ENCODE results near the gene HMGCS1. TPM values are rescaled to one million over a fixed set of nuclear protein-coding genes. Genes with fewer than 3 reads are reported as not detected.
A peak's percentile ranks its signal among the peaks of the same experiment; 100 is the strongest.
"Not testable (repeated sequence)": the region's sequence is repeated elsewhere in the genome, so short reads cannot be mapped to it uniquely, and the experiment has no call there.

Gene HMGCS1
- total RNA-seq, 2 donors from 2014 or later = 71.1 to 97.5 TPM

DNA sequence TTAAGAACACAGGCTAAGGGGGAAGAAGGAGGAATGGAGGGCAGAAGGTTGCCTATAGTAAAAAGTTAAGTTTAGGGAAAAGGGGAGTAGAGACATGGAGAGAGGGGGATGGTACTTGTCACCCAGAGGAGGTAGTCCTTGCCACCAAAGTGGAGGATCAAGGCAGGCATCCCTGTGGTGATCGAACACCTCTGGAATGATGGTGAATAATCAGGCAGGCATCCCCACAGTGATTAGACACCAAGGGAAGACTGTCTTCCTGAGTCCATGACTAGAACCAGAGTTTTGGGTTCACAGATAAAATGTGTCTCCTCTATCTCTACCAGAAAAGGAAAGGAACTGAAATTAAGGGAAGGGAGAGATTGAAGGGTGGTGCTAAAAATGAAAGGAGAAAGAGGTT, 19.2 kb upstream of the HMGCS1 start:
- Mint-ChIP-seq H3K4me3 (no peak overlapping the region), H3K27ac (no peak overlapping the region)

DNA sequence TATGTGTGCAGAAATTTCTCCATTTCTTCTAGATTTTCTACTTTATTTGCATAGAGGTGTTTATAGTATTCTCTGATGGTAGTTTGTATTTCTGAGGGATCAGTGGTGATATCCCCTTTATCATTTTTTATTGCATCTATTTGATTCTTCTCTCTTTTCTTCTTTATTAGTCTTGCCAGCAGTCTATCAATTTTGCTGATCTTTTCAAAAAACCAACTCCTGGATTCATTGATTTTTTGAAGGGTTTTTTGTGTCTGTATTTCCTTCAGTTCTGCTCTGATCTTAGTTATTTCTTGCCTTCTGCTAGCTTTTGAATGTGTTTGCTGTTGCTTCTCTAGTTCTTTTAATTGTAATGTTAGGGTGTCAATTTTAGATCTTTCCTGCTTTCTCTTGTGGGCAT, 12.4 kb upstream of the HMGCS1 start:
- H3K4me3 Mint-ChIP-seq; H3K27ac Mint-ChIP-seq; ATAC-seq; H3K36me3 Mint-ChIP-seq (ENCODE audit: low read depth); H3K4me1 Mint-ChIP-seq; DNase-seq; H3K9me3 ChIP-seq (ENCODE audit: control insufficient read depth, low read length, poor library complexity, severe bottlenecking); H3K27me3 Mint-ChIP-seq: not testable (repeated sequence)

More for the DNA sequence above, 19.2 kb upstream of the HMGCS1 start:
- Mint-ChIP-seq H3K4me1 (no peaks in the 10 kb centered on the region), H3K36me3 (ENCODE audit: low read depth) (peaks cover 7% of the 10 kb centered on the region), H3K27me3 (peaks cover 16% of the 10 kb centered on the region)
- ATAC-seq (no peak), DNase-seq (no peak)
- peaks cover 5% of the 10 kb centered on the region for H3K9me3 ChIP-seq (ENCODE audit: control insufficient read depth, low read length, poor library complexity, severe bottlenecking)

DNA sequence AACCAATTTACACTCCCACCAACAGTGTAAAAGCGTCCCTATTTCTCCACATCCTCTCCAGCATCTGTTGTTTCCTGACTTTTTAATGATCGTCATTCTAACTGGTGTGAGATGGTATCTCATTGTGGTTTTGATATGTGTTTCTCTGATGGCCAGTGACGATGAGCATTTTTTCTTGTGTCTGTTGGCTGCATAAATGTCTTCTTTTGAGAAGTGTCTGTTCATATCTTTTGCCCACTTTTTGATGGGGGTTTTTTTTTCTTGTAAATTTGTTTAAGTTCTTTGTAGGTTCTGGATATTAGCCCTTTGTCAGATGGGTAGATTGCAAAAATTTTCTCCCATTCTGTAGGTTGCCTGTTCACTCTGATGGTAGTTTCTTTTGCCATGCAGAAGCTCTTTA, 10.3 kb upstream of the HMGCS1 start:
- not testable (repeated sequence) for DNase-seq; H3K9me3 ChIP-seq (ENCODE audit: control insufficient read depth, low read length, poor library complexity, severe bottlenecking); H3K36me3 Mint-ChIP-seq (ENCODE audit: low read depth); H3K27ac Mint-ChIP-seq; H3K4me3 Mint-ChIP-seq; ATAC-seq; H3K27me3 Mint-ChIP-seq; H3K4me1 Mint-ChIP-seq

DNA sequence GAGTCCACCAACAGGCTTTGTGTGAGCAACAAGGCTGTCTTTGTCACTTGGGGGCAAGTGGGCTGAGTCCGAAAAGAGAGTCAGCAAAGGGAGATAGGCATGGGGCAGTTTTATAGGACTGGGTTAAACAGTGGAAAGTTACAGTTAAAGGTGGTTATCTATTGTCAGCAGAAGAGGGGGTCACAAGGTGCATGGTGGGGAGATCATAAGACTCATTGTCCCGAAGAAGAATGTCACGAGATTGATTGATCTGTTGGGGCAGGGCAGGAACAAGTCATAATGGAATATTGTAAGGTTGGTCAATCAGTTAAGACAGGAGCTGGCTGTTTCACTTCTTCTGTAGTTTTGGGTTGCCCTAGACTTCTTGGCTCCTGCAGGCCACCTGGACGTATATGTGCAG, 7.6 kb upstream of the HMGCS1 start:
- Mint-ChIP-seq H3K36me3 (ENCODE audit: low read depth) (no peaks in the 10 kb centered on the region), H3K27me3 (peaks cover 14% of the 10 kb centered on the region), H3K27ac (no peak overlapping the region), H3K4me3 (no peak overlapping the region), H3K4me1 (no peaks in the 10 kb centered on the region)
- no peaks in the 10 kb centered on the region for H3K9me3 ChIP-seq (ENCODE audit: control insufficient read depth, low read length, poor library complexity, severe bottlenecking)
- no peak for DNase-seq
- no peak for ATAC-seq

DNA sequence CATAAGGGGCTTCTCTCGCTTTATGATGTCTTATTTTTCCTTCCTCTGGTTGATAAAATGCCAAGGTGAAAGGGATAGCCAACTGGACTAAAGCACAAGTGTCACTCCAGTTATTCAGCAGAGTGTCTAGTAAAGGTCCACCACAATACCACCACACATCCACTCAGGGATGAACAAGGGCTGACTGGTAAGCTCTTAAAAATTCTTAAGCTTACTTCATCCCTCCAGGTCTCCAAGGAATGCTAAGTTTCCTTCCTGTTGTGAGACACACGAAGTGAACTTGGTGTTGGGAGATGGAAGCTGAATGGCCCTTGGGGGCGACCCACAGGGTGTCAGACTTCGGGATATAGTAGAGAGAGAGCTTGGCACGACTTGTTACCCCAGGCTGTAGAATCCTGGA, 3.2 kb upstream of the HMGCS1 start:
- no peak overlapping the region for H3K27ac Mint-ChIP-seq
- peaks cover 4% of the 10 kb centered on the region for H3K36me3 Mint-ChIP-seq (ENCODE audit: low read depth)
- H3K9me3 ChIP-seq (ENCODE audit: control insufficient read depth, low read length, poor library complexity, severe bottlenecking) = no peaks in the 10 kb centered on the region
- peaks cover 18% of the 10 kb centered on the region for H3K4me1 Mint-ChIP-seq
- ATAC-seq (no peak), DNase-seq (no peak)
- H3K4me3 Mint-ChIP-seq = no peak overlapping the region
- peaks cover 20% of the 10 kb centered on the region for H3K27me3 Mint-ChIP-seq

DNA sequence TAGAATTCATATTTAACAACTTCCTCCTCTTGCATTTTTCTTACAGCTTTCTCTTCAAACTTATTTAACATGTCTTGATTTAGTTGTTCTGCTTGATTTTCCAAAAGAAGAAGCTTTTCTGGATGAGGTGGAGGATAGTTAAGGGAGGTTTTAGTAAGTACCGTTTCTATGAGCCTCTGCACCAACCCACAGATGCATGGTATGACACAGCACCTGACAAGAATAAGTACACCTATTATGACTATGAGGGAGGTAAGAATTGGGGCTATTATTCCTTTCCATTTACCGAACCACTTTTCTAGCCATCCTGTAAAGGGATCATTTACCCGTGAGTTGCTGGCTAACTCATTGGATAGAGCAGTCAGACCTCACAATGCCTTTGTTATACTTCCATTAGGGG, 2.5 kb upstream of the HMGCS1 start:
- ATAC-seq (no peak), DNase-seq (no peak)
- Mint-ChIP-seq H3K27ac (no peak overlapping the region), H3K27me3 (peaks cover 20% of the 10 kb centered on the region), H3K36me3 (ENCODE audit: low read depth) (peaks cover 4% of the 10 kb centered on the region), H3K4me1 (peaks cover 18% of the 10 kb centered on the region), H3K4me3 (no peak overlapping the region)
- no peaks in the 10 kb centered on the region for H3K9me3 ChIP-seq (ENCODE audit: control insufficient read depth, low read length, poor library complexity, severe bottlenecking)

DNA sequence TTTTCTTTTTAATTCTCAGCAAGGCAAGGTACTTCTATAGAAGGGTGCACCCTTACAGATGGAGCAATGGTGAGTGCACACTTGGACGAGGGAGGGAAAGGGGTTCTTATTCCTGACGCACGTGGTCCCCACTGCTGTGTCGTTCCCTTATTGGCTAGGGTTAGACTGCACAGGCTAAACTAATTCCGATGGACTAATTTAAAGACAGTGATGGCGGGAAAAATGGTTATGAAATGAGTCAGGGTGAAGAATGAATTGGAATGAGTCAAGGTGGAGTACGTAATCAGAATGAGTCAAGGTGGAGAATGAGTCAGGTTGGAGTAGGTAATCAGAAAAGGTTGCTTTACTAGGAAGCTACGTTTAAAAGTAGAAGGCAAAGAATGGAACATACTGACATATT, 2.1 kb upstream of the HMGCS1 start:
- DNase-seq (no peak), ATAC-seq (no peak)
- H3K4me3 Mint-ChIP-seq = no peak overlapping the region
- H3K36me3 Mint-ChIP-seq (ENCODE audit: low read depth) = peaks cover 4% of the 10 kb centered on the region
- H3K4me1 Mint-ChIP-seq = peaks cover 18% of the 10 kb centered on the region
- H3K27me3 Mint-ChIP-seq = peaks cover 20% of the 10 kb centered on the region
- peak overlapping the region; percentile 57 for H3K27ac Mint-ChIP-seq
- H3K9me3 ChIP-seq (ENCODE audit: control insufficient read depth, low read length, poor library complexity, severe bottlenecking) = no peaks in the 10 kb centered on the region

DNA sequence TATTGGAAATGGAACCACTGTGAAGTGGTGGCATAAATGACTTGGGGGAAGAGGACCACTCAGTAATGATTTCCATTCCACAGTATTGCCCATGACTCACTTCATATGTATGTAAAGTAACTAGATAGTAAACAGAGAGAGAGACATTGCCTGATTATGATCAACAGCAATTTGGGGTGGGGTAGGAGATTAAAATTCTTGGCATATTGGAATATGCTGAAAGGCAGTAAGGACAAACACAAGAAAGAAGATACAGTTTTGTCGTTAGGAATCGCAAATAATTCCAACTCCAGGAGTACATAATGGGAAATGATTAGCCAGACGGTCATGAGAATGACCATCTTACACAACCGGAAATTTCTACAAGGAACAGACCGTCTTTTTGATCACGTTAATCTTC, 1.5 kb upstream of the HMGCS1 start:
- H3K4me1 Mint-ChIP-seq = peaks cover 20% of the 10 kb centered on the region
- H3K27ac Mint-ChIP-seq = peak overlapping the region; percentile 57
- peaks cover 20% of the 10 kb centered on the region for H3K27me3 Mint-ChIP-seq
- H3K9me3 ChIP-seq (ENCODE audit: control insufficient read depth, low read length, poor library complexity, severe bottlenecking) = no peaks in the 10 kb centered on the region
- no peak for DNase-seq
- H3K36me3 Mint-ChIP-seq (ENCODE audit: low read depth) = peaks cover 4% of the 10 kb centered on the region
- H3K4me3 Mint-ChIP-seq = no peak overlapping the region
- no peak for ATAC-seq

DNA sequence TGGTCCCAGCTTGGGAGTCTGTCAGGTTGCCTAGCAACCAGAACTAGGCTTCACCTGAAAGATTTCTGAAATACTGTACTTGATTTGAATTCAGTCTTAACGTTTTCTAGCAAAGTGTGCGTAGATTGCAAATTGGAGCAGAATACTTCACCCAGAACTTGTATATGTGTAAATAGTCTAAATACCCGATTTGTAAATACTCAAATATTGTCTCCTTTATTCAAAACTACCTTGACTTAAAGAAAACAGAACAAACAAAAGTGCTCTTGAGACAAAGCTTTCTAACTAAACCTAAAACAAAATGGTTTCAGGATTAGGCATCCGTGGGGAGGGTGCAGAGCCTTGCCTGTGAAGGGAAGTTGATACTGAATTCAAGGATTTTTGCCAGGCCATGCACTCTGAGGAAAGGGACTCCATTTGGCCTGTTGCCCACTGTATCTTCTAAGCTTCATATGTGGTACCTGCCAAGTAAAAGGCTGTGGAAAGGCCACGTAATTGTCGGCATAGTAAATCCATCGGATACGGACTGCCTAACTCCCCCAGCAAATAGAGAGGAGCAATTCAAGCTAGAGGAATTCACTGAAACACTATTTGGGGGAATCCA, 744 bp upstream of the HMGCS1 start:
- DNase-seq = no peak
- no peaks in the 10 kb centered on the region for H3K9me3 ChIP-seq (ENCODE audit: control insufficient read depth, low read length, poor library complexity, severe bottlenecking)
- H3K27me3 Mint-ChIP-seq = peaks cover 20% of the 10 kb centered on the region
- H3K27ac Mint-ChIP-seq = peak overlapping the region; percentile 91
- no peak for ATAC-seq
- H3K36me3 Mint-ChIP-seq (ENCODE audit: low read depth) = peaks cover 4% of the 10 kb centered on the region
- peak overlapping the region; percentile 98 for H3K4me3 Mint-ChIP-seq
- H3K4me1 Mint-ChIP-seq = peaks cover 26% of the 10 kb centered on the region

DNA sequence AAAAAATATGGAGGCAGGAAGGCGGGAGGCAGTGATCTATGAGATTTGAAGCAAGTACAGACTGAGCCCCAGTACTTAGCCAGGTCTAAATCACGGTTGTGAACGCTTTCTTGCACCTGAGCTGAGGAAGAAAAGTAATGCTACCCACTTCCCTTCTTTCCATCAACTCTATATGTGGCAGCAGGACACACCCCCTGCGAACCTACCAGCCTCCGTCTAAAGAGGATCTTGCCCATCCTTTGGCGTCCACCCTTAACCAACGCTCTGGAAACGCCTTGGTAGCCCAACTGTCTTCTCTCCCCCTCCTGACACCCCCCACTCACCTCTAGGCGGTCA, 545 bp downstream of the HMGCS1 start:
- DNase-seq = no peak
- H3K4me3 Mint-ChIP-seq = peak overlapping the region; percentile 98
- H3K27ac Mint-ChIP-seq = peak overlapping the region; percentile 91
- H3K4me1 Mint-ChIP-seq = peaks cover 29% of the 10 kb centered on the region
- H3K36me3 Mint-ChIP-seq (ENCODE audit: low read depth) = peaks cover 4% of the 10 kb centered on the region
- H3K27me3 Mint-ChIP-seq = peaks cover 16% of the 10 kb centered on the region
- peak; percentile 1 for ATAC-seq
- no peaks in the 10 kb centered on the region for H3K9me3 ChIP-seq (ENCODE audit: control insufficient read depth, low read length, poor library complexity, severe bottlenecking)

DNA sequence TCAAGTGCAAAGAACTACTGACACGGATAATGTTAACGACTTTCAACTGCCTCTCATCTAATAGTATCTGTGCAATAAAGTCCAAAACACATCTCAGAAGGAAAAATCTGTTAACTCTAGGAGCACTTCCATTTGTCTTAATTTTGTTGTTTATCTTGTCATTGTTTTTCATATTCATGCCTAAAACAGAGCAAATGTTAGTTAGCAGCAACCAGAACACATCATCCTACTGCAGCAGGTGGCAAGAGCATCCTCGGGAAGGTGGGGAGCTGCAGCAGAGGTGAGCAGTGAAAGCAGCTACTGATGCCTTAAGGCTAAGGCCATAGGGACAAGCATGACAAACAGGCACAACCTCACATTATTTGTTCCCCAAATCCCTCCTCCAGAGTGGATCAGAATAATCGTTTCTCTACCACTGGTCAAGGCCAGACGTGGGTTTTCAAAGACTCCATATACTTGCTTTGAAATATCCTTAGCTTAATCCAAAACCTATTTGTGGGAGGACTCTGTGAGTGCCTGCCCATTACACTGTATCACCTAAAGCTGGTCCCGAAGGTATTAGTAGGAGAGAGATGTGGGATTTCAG, 1.0 kb downstream of the HMGCS1 start:
- no peaks in the 10 kb centered on the region for H3K9me3 ChIP-seq (ENCODE audit: control insufficient read depth, low read length, poor library complexity, severe bottlenecking)
- peaks cover 29% of the 10 kb centered on the region for H3K4me1 Mint-ChIP-seq
- DNase-seq (no peak), ATAC-seq (no peak)
- peak overlapping the region; percentile 98 for H3K4me3 Mint-ChIP-seq
- peaks cover 11% of the 10 kb centered on the region for H3K27me3 Mint-ChIP-seq
- peaks cover 4% of the 10 kb centered on the region for H3K36me3 Mint-ChIP-seq (ENCODE audit: low read depth)
- peak overlapping the region; percentile 91 for H3K27ac Mint-ChIP-seq

DNA sequence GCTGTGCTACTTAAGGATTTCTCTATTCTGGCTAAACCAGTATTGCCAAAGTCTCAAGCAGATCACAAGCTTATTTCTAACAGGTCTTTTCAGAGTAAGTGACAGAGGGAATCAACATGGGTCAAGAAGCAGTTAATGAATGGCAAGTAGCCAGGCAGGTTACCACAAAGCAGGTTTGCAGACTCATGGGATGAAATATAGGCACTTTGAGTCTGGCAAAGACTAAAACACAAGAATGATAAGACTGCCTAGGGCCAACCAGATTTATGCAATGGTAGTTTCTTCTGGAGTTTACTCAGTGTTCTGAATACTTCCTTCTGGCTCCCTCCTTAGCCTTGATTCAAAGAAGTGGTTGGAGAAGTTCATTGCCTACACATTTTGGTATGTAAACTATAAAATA, 3.6 kb downstream of the HMGCS1 start:
- Mint-ChIP-seq H3K27ac (peak overlapping the region; percentile 86), H3K4me3 (no peak overlapping the region), H3K4me1 (peaks cover 32% of the 10 kb centered on the region), H3K36me3 (ENCODE audit: low read depth) (peaks cover 4% of the 10 kb centered on the region), H3K27me3 (peaks cover 4% of the 10 kb centered on the region)
- DNase-seq = no peak
- no peaks in the 10 kb centered on the region for H3K9me3 ChIP-seq (ENCODE audit: control insufficient read depth, low read length, poor library complexity, severe bottlenecking)
- no peak for ATAC-seq

DNA sequence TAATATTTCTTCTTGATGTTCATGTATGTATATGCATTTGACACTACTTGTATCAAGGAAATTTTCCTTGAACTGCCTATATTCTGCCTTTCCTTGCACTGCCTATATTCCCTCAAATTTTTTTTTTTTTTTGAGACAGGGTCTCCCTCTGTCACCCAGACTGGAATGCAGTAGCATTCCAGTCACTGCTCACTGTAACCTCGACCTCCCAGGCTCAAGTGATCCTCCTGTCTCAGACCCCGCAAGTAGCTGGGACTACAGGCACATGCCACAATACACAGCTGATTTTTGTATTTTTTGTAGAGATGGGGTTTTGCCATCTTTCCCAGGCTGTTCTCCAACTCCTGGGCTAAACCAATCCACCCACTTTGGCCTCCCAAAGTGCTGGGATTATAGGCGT, 4.1 kb downstream of the HMGCS1 start:
- H3K9me3 ChIP-seq (ENCODE audit: control insufficient read depth, low read length, poor library complexity, severe bottlenecking) = no peaks in the 10 kb centered on the region
- DNase-seq = no peak
- no peak for ATAC-seq
- peaks cover 33% of the 10 kb centered on the region for H3K4me1 Mint-ChIP-seq
- peak overlapping the region; percentile 86 for H3K27ac Mint-ChIP-seq
- no peak overlapping the region for H3K4me3 Mint-ChIP-seq
- H3K36me3 Mint-ChIP-seq (ENCODE audit: low read depth) = peaks cover 4% of the 10 kb centered on the region
- no peaks in the 10 kb centered on the region for H3K27me3 Mint-ChIP-seq

DNA sequence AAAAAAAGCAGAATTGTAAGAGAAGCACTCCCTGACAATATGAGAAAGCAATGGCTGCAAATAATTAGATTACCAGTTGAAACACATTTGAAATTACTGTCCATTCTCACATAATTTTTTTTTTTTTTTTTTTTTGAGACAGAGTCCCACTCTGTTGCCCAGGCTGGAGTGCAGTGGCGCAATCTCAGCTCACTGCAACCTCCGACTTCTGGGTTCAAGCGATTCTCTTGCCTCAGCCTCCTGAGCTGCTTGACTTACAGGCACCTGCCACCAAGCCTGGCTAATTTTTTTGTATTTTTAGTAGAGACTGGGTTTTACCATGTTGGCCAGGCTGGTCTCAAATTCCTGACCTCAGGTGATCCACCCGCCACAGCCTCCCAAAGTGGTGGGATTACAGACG, 6.3 kb downstream of the HMGCS1 start:
- ATAC-seq; H3K36me3 Mint-ChIP-seq (ENCODE audit: low read depth); H3K9me3 ChIP-seq (ENCODE audit: control insufficient read depth, low read length, poor library complexity, severe bottlenecking); H3K27me3 Mint-ChIP-seq; DNase-seq; H3K4me3 Mint-ChIP-seq; H3K27ac Mint-ChIP-seq: not testable (repeated sequence)
- peaks cover 30% of the 10 kb centered on the region for H3K4me1 Mint-ChIP-seq

Measured in T-helper 17 cell (primary cell).